Subcutaneous adipose tissue (tissue), 4 donors: ENCODE results near the gene DNAJC16. TPM values are rescaled to one million over a fixed set of nuclear protein-coding genes. Genes with fewer than 3 reads are reported as not detected.

ENCODE experiments used
- total RNA-seq, 4 donors: library from RNA; depleted of rRNA; stranded (reverse); fragments of >200 nt; gene quantifications; one replicate each; pipeline ENCODE4 v1.1.0, GENCODE V29; 2016
- TF ChIP-seq, protein P1 (sequence below): fragments of 450-650 bp; IDR thresholded peaks from one replicate; pipeline ENCODE4 v1.5.1; 2016; ENCODE audit warnings: low read depth, mild to moderate bottlenecking, control low read depth, antibody characterized with exemption, moderate library complexity

DNAJC16 gene
- total RNA-seq, 4 donors from 2014 or later, result 12.1 to 22.3 (median 13.8) TPM

DNA sequence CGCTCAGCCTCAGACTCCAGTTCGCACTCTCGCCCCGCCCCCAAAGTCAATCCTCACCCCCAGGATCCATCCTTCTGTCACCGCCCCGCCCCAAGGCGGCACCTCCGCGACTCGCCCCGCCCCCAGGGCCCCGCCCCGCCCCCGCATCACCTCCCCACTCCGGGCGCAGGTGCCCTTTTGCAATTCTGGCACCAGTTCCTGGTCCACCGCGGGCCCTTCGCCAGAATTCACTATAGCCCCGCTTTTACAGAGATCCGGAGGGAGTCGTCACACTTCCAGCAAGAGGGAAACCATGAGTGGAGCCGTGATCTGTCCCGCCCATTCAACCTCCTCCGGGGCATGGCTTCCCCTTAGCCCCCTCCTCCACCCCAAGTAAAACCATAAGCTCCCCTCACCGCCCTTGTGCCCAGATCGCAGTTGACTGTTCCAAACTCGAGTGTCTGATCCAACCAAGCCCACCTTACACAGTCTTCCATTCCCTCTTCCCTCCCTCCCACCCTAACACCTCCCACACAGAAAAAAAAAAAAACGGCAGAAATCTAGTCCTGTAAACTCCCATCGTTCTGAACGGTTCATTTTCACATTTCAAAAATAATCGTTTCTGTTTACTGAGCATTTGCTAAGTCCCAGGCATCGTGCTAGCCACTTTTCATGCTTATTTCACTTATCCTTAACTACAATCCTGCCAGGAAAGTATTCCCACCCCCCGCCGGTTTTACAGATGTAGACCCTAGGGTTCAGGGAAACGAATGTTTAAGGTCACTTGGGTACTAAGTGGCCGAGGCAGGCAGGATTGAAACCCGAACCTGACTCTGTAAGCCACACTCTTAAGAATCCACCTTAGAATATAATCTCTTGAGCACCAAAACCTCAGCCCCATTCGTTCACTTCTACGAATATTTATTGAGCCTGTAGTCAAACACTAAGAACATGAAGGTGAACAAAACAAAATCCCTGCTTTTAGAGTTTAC, 1.3 kb upstream of the DNAJC16 start:
- TF ChIP-seq, protein P1, sequence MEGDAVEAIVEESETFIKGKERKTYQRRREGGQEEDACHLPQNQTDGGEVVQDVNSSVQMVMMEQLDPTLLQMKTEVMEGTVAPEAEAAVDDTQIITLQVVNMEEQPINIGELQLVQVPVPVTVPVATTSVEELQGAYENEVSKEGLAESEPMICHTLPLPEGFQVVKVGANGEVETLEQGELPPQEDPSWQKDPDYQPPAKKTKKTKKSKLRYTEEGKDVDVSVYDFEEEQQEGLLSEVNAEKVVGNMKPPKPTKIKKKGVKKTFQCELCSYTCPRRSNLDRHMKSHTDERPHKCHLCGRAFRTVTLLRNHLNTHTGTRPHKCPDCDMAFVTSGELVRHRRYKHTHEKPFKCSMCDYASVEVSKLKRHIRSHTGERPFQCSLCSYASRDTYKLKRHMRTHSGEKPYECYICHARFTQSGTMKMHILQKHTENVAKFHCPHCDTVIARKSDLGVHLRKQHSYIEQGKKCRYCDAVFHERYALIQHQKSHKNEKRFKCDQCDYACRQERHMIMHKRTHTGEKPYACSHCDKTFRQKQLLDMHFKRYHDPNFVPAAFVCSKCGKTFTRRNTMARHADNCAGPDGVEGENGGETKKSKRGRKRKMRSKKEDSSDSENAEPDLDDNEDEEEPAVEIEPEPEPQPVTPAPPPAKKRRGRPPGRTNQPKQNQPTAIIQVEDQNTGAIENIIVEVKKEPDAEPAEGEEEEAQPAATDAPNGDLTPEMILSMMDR, result no peak

DNA sequence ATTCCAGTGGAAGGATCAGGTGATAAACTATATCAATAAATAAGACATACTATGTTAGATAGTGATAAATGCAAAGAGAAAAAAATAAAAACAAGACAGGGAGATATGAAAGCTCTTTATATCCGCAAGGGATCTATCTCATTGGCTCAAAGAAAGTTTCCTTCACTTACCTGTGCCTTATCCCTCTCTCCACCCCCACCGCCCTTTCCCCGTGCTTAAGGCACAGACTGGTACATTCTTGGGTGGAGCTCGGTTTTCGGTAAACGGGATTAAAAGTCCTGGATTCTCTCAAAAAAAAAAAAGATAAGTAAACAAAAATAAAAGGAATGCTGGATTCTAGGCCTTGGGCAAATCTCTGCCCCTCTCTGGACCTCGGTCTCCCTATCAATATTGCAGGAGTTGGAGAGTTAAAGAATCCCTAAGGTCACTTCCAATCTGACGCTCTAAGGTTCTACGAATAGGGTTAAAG, 593 bp upstream of the DNAJC16 start:
- TF ChIP-seq, protein P1, result no peak

- TF ChIP-seq, protein P1, result no peak
Observed at GRCh38 chr1:15531003-15531402, 4.4 kb downstream of the DNAJC16 start.

DNA sequence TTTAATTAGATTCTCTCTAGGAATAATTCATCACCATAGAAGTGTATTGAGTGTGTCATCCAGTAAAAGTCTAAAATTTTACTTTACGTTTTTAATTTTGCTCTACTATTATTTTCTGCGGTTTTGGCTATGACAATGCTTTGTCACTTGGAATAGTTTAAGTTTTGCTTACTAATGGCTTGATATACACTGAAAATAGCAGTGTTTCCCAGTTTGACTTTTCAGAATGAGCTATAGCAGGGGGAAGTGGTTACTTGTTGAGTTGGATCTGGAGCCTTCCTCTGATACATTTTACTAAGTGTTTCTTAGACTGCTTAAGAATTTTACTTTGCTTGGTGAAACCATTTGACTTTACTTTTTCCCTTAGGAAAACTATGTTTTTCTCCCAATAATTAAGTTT, 5.0 kb downstream of the DNAJC16 start:
- TF ChIP-seq, protein P1, result no peak

- TF ChIP-seq, protein P1, result no peak
Observed at GRCh38 chr1:15538771-15539170, 12.1 kb downstream of the DNAJC16 start.

GRCh38 chr1:15540186-15540585, 13.5 kb downstream of the DNAJC16 start:
- TF ChIP-seq, protein P1, result no peak

GRCh38 chr1:15541231-15541792, 14.7 kb downstream of the DNAJC16 start:
- TF ChIP-seq, protein P1, result no peak
